Kidney tubule cell (primary cell): Measurements from ENCODE around the gene DPP7.
"Not testable (repeated sequence)": the region's sequence is repeated elsewhere in the genome, so short reads cannot be mapped to it uniquely, and the experiment has no call there.

Source experiments
- DNase-seq: peaks from one replicate; pipeline ENCODE4 v3.0.0-alpha.2; 2018; ENCODE audit warnings: low spot score

The DPP7 gene

DNA sequence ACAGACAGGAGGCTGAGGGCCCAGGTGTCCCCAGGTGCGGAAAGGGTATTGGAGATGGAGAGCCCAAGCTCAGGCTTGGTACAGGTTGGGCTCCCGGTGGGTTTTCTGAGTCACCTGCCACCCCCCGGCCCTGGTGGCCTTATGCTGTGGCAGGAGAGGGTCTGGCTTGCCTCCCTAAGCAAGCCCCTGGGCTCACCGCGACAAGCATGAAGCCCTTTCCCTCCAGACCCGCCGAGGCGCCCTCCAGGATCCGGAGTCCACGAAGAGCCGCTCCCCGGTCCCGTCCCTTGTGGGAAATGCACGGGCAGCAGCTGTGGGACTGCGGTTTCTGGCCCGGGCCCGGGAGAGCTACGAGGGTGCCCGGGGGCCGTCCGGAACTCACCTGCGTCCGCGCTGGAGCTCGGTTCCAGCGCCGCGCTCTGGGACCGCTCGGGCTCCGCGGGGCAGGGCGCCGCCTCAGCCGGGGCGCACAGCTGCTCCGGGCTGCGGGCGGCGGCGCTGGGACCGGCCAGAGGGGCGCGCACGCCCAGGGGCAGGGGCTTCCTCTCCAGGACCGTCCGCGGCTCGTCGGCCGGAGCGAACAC is 44.9 kb downstream of the DPP7 start:
- no peak for DNase-seq

DNA sequence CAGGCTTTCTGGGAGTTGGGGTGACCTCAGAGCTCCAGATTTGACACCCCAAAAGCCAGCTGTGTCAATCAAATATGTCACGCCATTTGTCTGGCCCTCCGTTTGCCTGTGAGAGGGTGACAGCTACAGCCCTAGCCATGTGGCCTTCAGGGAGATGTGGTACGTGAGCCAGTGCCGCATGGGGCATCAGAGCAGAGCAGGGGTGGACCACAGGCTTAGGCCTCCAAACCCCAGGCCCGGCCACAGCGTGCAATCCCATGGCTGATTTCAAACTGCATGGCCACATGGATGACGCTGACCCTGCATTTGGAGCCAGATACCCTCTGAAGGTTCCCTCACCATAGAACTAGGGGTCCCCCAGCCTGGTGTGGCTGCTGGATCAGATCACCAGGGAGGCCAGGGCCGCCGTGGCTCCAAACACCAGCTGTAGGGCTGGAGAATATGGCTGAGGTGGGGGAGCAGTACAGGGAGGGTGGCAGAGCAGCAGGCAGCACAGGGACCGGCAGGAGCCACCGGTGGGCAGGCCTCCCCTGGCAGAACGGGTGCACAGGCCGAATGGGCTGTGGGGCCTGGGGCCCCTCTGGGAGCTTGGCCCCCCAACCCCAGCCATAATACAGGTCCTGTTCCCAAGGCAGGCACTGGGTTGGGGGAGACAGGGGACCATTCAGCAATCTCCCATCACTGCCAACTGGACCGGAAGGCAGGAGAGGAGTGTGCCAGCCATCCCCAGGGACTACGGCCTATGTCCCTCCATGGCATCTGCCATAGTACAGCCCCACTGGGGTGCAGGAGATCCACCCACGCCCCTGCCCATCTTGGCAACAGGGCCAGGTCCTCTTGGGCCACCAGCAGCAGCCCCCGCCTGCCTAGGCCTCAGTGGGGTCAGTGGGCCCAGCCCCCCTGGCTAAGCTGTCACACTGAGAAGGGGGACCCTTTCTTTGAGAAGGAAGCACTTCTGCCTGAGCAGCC is 45.7 kb downstream of the DPP7 start:
- DNase-seq, result no peak

DNA sequence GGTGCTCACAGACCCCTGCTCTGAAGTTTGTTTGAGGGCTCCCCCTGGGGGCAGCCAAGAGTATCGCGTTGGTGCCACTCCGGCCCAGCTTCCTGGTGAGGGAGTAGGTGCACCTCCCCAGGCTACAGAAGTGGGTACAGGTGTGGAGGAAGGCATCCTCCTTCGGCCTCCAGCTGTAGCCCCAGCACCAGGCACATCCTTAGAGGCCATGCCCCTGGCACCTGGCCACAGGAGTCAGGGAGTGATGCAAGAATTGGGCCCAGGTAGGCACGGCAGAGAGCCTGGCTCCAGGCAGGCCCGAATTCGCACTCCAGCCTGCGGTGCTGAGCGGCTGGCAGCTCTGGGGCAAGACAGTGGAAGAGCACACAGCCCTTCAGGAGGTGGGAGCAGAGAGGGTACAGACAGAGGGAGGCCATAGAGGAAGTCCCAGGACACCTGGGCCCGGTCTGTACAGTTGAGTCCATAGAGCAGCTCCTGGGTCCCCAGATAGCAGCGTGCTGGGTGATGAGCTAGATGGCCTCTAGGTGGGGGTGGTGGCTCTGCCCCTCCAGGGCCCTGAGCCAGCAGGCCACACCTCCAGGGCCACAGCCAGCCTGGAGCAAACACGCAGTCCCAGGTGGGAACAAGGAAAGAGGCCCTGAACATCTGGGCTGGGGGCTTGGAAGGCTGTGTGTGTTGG is 46.5 kb downstream of the DPP7 start:
- peak; percentile 86 for DNase-seq

GRCh38 chr9:137066096-137066861 is 48.3 kb downstream of the DPP7 start:
- no peak for DNase-seq

DNA sequence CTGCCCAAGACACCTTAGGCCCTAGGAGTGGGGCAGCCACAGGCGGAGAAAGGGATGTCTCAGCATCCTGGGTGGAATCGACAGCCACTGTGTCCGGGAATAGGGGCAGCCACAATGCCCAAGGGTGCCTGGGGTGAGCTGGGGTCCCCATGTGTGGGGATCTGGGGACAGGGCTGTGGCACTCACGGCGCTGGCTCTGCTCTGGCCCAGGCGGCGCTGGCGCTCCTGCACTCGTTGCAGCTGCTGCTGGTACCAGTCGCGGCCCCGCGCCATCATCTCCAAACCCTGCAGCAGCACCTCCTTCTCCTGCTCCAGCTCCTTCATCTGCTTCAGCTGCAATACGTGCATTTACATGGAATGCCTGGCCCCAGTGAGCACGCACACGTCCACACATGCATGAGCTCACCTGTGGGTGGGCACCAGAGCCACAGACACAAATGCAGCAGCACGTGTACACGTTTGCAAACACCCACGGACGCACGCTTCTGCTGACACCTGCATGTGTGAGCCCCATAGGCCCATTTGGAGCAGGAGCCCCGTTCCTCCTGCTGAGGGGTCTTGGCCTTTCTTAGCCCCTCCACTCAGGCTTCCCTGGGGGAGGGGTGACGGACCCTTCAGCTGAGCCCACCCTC is 49.1 kb downstream of the DPP7 start:
- DNase-seq, result no peak

GRCh38 chr9:137064880-137065164 is 49.7 kb downstream of the DPP7 start:
- DNase-seq, result no peak

GRCh38 chr9:137064027-137064879 is 50.3 kb downstream of the DPP7 start:
- peak; percentile 66 for DNase-seq

DNA sequence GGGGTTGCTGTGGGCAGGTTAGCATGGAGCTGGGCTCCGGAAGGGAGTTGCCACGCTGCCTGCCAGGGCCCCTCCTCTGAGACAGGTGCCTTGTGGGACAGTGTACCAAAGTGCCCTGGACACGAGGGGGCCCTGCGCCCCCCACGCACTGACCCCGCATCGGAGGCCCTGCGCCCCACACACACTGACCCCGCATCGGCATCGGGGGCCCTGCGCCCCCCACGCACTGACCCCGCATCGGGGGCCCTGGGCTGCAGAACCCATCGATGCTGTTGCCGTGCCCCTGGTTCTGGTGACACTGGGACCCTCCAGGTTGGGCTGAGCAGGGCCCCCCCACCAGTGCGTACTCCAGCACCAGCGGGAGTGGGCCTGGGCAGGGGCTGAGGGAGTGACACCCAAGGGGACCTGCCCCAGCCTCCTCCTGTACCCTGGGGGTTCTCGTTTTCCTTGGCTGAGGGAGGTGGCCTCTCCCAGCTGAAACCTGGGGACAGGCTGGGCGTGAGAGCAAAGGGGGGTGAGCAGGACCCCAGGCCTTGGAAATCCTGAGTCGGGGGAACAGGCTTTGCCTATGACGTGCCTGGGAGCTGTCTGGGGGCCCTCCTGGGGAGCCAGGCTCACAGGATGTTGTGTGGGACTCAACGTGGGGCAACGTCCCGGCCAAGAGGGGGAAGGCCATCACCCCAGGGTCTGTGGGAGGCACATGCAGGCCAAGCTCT is 51.1 kb downstream of the DPP7 start:
- no peak for DNase-seq

DNA sequence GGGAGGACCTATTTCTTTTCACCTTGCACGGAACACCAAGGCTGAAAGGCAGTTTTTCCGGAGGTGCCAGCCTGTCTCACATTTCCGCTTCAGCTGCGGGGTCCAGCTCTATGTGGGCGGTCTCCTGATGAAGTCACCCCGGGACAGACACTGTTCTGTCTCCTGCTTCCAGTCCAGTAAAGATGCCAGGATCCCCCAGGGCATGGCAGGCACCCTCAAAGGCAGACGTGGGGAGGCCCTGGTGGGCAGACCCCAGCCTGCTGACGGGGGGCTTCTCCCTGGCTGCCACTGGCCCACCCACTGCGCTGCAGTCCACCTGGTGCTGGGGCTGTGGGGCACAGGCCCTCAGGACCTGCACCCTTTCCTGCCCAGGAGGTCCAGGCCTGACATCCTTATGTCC is 51.7 kb downstream of the DPP7 start:
- not testable (repeated sequence) for DNase-seq

DNA sequence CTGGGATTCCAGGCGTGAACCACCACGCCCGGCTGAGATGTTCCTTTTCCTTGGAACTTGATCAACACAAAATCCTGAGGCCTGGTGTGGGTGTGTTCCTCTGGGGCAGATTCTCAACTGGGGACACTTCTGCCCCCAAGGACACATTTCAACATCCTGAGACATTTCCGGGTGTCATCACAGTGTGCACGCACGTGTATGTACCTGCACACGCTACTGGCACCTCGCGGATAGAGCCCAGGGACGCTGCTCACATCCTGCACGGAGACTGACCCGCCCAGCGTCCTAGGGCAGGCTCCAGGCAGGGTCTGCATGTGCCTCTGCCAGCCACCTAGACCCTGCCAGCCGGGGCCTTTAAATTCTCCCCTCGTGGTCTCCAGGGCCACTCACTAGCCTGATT is 52.1 kb downstream of the DPP7 start:
- DNase-seq, result no peak
